ENCODE data around the gene FBN3.
"Not testable (repeated sequence)": the region's sequence is repeated elsewhere in the genome, so short reads cannot be mapped to it uniquely, and the experiment has no call there.

The FBN3 gene

GRCh38 chr19:8158411-8159074 lies 9.2 kb upstream of the FBN3 start:
- peak; percentile 62 for TF ChIP-seq CTCF (conservative IDR thresholded peaks at IDR 0.05; ENCODE audit: low read length)
- no peak overlapping the region for H3K4me3 ChIP-seq (ENCODE audit: low read length)
- peak; percentile 62 for DNase-seq (ENCODE audit: low read depth)

- no peak overlapping the region for H3K4me3 ChIP-seq (ENCODE audit: low read length)
- TF ChIP-seq CTCF (conservative IDR thresholded peaks at IDR 0.05; ENCODE audit: low read length), result no peak
- DNase-seq (ENCODE audit: low read depth), result no peak
These were observed 5.9 kb upstream of the FBN3 start for GRCh38 chr19:8155318-8155717.

GRCh38 chr19:8154014-8154413 lies 4.6 kb upstream of the FBN3 start:
- H3K4me3 ChIP-seq (ENCODE audit: low read length); DNase-seq (ENCODE audit: low read depth): not testable (repeated sequence)

GRCh38 chr19:8151767-8152035 lies 2.3 kb upstream of the FBN3 start:
- no peak for TF ChIP-seq CTCF (conservative IDR thresholded peaks at IDR 0.05; ENCODE audit: low read length)
- DNase-seq (ENCODE audit: low read depth), result no peak
- no peak overlapping the region for H3K4me3 ChIP-seq (ENCODE audit: low read length)

GRCh38 chr19:8150998-8151766 lies 1.8 kb upstream of the FBN3 start:
- DNase-seq (ENCODE audit: low read depth), result no peak
- TF ChIP-seq CTCF (conservative IDR thresholded peaks at IDR 0.05; ENCODE audit: low read length), result no peak
- H3K4me3 ChIP-seq (ENCODE audit: low read length), result no peak overlapping the region

- no peak for TF ChIP-seq CTCF (conservative IDR thresholded peaks at IDR 0.05; ENCODE audit: low read length)
- no peak overlapping the region for H3K4me3 ChIP-seq (ENCODE audit: low read length)
- no peak for DNase-seq (ENCODE audit: low read depth)
These were observed 930 bp upstream of the FBN3 start for GRCh38 chr19:8150178-8150865.

GRCh38 chr19:8148410-8149260 lies 757 bp downstream of the FBN3 start:
- H3K4me3 ChIP-seq (ENCODE audit: low read length), result no peak overlapping the region
- no peak for DNase-seq (ENCODE audit: low read depth)
- no peak for TF ChIP-seq CTCF (conservative IDR thresholded peaks at IDR 0.05; ENCODE audit: low read length)

Measured in AG10803 (cell line).